DMS53 treated with DMSO at 0.1 percent for 48 hours (cell line): ENCODE data around the gene PFKFB3.
"Not testable (repeated sequence)": the region's sequence is repeated elsewhere in the genome, so short reads cannot be mapped to it uniquely, and the experiment has no call there.

Source experiments
- DNase-seq: peaks from one replicate; lab custom pipeline; 2025; ENCODE audit not compliant: unreplicated experiment; lab: John Stamatoyannopoulos, UW

The PFKFB3 gene

GRCh38 chr10:6201516-6201975 is 1.2 kb upstream of the PFKFB3 start:
- DNase-seq: peak; percentile 42

- no peak for DNase-seq
These were observed 541 bp upstream of the PFKFB3 start for GRCh38 chr10:6202098-6202683.

DNA sequence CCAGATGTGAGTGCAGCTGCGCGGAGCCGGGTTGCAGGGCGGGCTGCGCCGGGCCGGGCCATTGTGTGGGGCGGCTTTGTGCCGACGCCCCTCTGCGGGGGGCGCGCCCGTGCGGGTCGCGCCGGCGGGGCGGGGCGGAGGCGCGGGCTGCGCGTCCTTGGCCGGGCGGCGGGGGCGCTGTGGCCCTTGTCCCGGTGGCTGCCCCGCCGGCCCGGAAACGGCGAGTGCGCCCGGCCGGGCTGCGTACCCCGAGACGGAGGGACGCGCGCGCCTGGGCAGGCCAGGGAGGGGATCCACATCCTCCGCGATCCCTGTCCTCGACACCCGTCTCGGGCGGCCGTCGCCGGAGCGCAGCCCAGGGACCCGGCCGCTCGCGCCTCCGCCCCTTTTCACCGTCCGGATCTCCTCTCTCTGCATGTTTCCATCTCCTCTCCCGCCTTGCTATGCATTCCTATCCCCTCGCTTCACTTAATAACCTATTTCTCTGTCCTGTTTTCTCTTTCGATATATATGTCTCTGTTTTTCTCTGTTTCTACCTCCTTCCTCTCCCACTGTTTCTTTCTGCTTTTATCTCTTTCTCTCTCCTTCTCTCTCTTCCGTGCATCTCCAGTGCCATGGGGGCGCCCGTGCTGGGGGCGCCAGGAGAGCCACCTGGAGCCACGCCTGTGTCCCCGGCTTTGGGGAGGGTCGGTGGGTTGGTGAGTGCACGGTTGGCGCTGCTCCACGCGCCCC is 765 bp downstream of the PFKFB3 start:
- DNase-seq: peak; percentile 47

DNA sequence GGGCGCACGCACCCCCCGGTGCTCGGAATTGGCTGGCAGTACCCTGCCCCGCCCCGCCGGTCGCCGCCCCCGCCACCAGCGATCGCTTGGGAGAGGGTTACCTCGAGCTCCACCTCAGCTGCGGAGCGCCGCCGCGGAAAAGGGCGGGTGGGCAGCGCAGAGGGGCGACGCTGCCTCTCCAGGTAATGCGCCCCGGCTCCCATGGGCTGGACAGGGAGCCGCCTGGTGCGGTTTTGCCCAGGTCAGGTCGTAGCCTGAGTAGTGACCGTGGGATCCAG is 1.3 kb downstream of the PFKFB3 start:
- no peak for DNase-seq

DNA sequence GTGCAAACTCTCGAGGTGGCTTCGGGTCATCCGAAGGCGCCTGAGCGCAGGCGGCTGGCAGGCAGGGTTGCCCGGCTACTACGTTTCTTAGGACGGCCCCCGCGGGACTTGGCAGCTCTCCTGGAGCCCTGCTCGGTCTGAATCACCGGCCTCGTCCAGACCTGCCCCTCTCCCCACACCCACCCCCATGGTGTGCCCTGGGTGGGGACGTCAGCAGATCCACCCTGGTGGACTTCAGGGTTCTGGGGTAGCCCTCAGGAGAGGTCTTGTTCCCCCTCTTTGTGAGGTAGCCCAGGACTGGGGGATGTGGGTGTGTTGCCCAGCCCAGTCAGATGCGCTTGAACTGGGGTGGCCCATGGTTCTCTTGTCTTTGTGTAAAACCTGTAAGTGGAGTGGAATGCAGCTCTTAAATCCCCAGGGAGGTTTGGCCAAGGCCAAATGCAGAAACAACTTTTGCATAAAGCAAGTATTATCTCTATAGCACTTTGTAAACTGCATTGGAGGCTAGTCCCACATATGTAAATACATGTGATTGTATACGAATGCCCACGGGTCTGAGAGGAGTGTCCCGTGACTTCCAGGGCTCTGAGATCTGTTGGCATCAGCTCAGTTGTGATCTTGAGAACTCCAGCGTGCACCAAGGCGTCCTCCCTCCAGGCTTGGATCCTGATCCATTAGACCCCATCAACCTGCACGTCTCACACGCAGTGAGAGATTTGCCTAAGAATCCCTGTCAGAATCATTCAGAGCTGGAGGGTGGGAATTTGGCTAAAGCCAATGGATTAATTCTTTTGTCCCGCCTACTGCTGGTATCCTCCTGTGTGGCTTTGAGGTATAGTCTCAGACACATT is 1.8 kb downstream of the PFKFB3 start:
- DNase-seq: no peak

DNA sequence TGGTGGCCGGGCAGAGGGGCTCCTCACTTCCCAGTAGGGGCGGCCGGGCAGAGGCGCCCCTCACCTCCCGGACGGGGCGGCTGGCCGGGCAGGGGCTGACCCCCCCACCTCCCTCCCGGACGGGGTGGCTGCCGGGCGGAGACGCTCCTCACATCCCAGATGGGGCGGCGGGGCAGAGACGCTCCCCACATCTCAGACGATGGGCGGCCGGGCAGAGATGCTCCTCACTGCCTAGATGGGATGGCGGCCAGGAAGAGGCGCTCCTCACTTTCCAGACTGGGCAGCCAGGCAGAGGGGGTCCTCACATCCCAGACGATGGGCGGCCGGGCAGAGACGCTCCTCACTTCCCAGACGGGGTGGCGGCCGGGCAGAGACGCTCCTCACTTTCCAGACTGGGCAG is 3.8 kb downstream of the PFKFB3 start:
- not testable (repeated sequence) for DNase-seq

- DNase-seq: no peak
These were observed 4.9 kb downstream of the PFKFB3 start for GRCh38 chr10:6207658-6208057.

DNA sequence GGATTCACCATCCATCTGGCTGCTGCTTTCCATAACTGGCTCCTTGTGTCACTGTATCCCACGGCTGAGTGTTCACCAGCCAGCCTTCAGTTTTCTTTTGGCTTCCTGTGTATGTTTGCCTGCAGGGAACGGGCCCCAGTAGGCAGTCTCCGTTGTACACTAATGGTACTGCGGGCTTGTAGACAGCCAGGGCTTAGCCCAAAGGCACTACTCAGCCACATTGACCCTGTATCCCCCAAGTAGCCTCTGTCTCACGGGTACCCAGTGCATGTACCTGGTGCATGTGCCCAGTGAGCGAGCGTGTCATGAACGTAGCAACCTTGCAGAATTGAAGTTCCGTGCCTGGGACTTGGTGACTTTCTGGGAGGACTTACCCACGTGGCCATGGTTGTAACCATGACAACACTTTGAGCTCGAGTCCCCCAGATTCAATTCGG is 6.1 kb downstream of the PFKFB3 start:
- no peak for DNase-seq

- DNase-seq: no peak
These were observed 8.6 kb downstream of the PFKFB3 start for GRCh38 chr10:6211341-6211670.

GRCh38 chr10:6211671-6212635 is 9.2 kb downstream of the PFKFB3 start:
- no peak for DNase-seq

- no peak for DNase-seq
These were observed 10.1 kb downstream of the PFKFB3 start for GRCh38 chr10:6212806-6213205.

- DNase-seq: no peak
These were observed 10.6 kb downstream of the PFKFB3 start for GRCh38 chr10:6213257-6213905.

DNA sequence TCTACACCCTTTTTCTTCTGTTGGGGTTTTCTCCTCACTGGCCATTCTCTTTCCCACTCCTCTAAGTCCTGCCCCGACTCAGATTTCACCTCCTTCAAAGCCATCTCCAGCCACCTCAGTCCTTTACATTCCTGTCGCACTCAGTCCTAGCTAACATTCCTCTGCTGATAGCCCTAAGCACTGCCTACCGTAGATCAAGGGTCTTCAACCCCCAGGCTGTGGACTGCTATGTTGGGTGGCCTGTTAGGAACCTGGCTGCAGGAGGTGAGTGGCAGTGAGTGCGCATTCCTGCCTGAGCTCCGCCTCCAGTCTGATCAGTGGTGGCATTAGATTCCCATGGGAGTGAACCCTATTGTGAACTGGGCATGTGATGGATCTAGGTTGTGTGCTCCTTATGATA is 11.2 kb downstream of the PFKFB3 start:
- DNase-seq: no peak

- DNase-seq: no peak
These were observed 11.9 kb downstream of the PFKFB3 start for GRCh38 chr10:6214612-6215011.

- no peak for DNase-seq
These were observed 12.5 kb downstream of the PFKFB3 start for GRCh38 chr10:6215241-6215640.

DNA sequence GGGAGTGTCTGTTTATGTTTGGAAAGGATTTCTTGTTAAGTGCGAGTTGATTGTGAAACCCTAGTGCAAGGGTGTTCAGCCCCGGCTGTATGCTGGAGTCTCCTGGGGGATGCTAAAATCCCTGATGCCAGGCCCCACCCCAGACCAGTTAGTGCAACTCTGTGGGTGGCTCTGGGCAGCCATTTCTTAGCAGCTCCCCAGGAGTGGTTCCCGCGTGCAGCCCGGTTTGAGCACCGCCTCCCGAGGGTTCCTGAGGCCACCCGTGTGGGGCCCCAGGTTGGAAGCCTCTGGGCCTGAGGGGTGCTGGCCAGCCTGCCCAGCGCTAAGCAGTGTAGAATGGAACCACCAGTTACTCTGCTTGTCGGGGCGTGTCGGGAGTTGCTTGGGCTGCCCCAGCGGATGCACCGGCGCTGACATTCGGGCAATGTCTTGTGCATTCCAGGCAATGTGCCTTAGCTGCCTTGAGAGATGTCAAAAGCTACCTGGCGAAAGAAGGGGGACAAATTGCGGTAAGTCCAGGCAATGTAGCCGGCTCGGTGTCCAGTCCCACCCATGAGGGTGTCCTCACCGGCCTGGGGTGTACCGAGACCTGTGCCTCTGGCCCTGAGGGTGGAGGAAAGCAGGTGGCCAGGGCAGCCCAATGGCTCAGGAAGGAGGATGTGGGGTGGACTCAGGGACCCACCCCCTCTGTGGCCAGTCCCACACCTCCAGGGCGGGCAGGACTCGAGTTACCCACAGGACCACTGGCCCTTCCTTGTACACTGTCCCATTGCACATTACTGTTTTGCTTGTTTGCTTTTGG is 13.2 kb downstream of the PFKFB3 start:
- no peak for DNase-seq

DNA sequence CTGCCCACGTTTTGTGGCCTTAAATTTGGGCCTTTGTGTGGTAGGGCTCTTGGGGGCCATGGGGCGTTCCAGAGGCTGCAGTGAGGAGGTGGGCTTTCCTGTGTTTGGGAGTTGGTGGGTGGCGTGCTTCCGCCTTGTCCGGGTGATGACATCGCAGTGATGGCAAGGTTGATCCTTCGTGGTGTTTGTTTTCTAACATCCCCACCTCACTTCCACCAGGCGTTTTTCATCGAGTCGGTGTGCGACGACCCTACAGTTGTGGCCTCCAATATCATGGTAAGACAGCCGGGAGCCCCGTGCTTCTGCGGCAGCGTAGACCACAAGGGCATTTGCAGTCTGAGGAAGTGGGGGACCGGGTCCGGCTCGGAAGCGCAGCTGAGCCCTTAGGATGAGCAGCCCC is 14.2 kb downstream of the PFKFB3 start:
- DNase-seq: no peak

DNA sequence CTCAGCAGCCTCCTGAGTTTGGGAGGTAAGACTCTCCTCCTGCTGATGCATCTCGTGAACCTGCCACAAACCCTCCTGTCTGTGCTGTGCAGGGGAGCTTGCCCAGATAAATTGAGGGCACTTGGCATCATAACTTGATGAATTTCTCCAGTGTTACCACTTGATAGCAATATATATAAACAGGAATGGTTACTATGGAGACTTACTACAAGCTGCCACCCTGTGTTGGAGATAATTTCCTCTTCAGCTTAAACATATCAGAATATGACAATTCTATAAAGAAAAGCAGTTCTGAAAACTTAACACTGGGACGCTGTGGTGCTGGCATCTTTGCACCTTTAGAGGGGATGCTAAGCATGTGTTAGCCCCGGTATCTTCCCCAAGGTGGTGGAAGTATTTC is 14.9 kb downstream of the PFKFB3 start:
- no peak for DNase-seq

GRCh38 chr10:6218692-6219493 is 16.2 kb downstream of the PFKFB3 start:
- DNase-seq: no peak
